Parietal lobe (tissue), 2 donors: ENCODE results near the gene DUSP6. TPM values are rescaled to one million over a fixed set of nuclear protein-coding genes. Genes with fewer than 3 reads are reported as not detected.

Source experiments
- small RNA-seq: library from RNA; depleted of rRNA; stranded (forward); fragments of <200 nt; gene quantifications from one replicate; pipeline ENCODE3, GENCODE V24; 2014; ENCODE audit warnings: low replicate concordance
- total RNA-seq: library from RNA; depleted of rRNA; stranded (reverse); fragments of >200 nt; gene quantifications from one replicate; pipeline ENCODE4 v1.2.3, GENCODE V29; 2014

Gene DUSP6
- 30.0 TPM for total RNA-seq

DNA sequence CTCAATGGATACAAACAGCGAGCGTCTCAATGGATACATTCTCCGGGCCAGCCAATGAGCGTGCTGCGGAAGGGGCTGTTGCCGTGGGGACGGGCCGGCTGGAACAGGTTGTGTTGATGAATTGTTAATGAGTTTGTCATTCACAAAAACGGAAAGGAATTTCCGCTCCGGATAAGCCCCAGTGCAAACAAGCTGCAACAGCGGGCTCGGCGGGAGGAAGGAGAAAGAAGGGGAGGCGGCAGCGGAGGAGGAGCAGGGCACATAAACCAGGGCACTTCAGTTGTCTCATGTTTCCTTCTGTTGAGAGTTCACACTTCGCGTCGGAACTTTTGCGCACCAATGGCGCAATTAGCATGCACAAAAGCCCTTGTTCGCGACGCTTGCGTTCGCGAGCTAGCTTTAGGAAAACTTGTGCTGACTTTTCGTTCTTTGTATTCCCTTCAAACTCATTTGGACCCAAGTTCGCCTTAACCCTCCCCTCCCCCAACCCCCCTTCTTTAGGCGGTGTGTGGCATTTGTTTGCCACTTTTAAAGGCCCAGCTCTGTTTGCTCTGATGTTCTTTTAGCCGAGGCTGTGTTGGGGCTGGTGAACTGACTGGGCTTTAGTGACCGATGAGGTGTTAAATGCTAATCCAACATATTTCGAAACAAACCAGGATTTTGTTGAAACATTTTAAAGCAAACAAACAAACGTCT is at the start of gene DUSP6:
DUSP6 (minus strand) TSS at position 10 of the 696 bp plus-strand sequence. CDS start 462 bp downstream, outside the sequence.

Small RNAs within 50 kb of the gene (small RNA-seq; reads per million reads assigned to genes)
- gene MRPS6P4, result not detected

Other genes starting within 250 kb of the DUSP6 start
- 4.1 TPM for gene GALNT4, start 172.3 kb upstream of the DUSP6 start, total RNA-seq
- gene POC1B, start 173.5 kb upstream of the DUSP6 start, total RNA-seq, result 54.8 TPM